Measurements from ENCODE around the gene LRRC56. TPM values are rescaled to one million over a fixed set of nuclear protein-coding genes. Genes with fewer than 3 reads are reported as not detected.
A peak's percentile ranks its signal among the peaks of the same experiment; 100 is the strongest.

LRRC56 gene
- total and polyA plus RNA-seq, 4 experiments from 2014 or later = 0.24 to 4.6 (median 3.0) TPM

DNA sequence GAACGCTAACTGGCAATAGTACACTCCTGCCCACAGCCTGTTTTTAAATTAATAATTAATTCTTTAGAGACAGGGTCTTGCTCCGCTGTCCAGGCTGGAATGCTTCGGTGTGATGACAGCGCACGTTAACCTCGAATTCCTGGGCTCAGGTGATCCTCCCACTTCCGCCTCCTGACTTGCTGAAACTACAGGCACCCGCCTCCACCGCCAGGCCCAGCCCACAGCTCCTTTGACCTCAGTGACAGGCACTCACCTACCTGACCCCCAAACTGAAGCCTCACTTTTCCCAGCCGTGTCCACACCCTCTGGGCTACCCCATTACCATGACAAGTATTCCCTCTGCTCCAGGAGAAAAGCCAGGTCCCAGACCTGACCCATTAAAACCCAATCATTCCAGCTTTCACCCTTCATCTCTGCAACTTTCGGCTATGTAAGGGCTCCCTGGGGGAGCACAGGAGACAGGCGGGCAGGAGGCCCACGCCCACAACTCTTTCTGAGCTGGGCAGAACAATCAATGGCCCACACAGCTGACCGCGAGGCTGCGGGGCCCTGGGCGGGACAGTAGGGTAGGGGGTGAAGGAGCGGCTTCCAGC lies 22.5 kb downstream of the LRRC56 start:
- peaks cover 24% of the 10 kb centered on the region for H3K4me1 ChIP-seq (ENCODE audit: insufficient read depth, low read length)
- Mint-ChIP-seq H3K9me3 (no peaks in the 10 kb centered on the region), H3K4me1 (peaks cover 8 to 17% (median 13%) of the 10 kb centered on the region in 4 donors), H3K4me3 (peak overlapping the region; percentile 66 to 81 (median 73)), H3K27me3 (no peaks in the 10 kb centered on the region), H3K27ac (peak overlapping the region; percentile 77 to 93 (median 88)), H3K36me3 (peaks cover 0 to 6% of the 10 kb centered on the region in 2 donors)
- ChIA-PET CTCF (ENCODE audit: partially characterized antibody) (interaction anchor here (0.8 to 1.5 kb wide), 5 partner anchors 10 to 166 kb away, joined by 3 read pairs; partner anchors contain the start of genes DEAF1 and TMEM80), POLR2A (ENCODE audit: partially characterized antibody) (interaction anchor here (0.9 to 2.1 kb wide), 12 partner anchors 9 to 353 kb away, joined by 3 to 28 read pairs (median 6); partner anchors contain the start of genes BET1L, DEAF1, IRF7 and LRRC56)
- H3K27me3 ChIP-seq (ENCODE audit: insufficient read depth, low read length) = no peaks in the 10 kb centered on the region
- intact Hi-C loops (cut with micrococcal nuclease) = loop anchor here (1.0 to 5.0 kb wide), 5 partner anchors 8 to 237 kb away; partner anchors contain the start of genes LRRC56 and SLC25A22
- no peaks in the 10 kb centered on the region for H3K9me3 ChIP-seq (ENCODE audit: control insufficient read depth in 1 of 2, low read length in 2 of 2)
- no peaks in the 10 kb centered on the region for H3K36me3 ChIP-seq (ENCODE audit: insufficient read depth, low read length)
- peak overlapping the region; percentile 57 for H3K27ac ChIP-seq (ENCODE audit: low read depth, low read length)
- H3K4me3 ChIP-seq (ENCODE audit: low read length in 2 of 2) = peak overlapping the region in 1 of 2 donors; percentile 37
- DNase-seq = peak in 2 of 5 donors; percentile 25 to 39

DNA sequence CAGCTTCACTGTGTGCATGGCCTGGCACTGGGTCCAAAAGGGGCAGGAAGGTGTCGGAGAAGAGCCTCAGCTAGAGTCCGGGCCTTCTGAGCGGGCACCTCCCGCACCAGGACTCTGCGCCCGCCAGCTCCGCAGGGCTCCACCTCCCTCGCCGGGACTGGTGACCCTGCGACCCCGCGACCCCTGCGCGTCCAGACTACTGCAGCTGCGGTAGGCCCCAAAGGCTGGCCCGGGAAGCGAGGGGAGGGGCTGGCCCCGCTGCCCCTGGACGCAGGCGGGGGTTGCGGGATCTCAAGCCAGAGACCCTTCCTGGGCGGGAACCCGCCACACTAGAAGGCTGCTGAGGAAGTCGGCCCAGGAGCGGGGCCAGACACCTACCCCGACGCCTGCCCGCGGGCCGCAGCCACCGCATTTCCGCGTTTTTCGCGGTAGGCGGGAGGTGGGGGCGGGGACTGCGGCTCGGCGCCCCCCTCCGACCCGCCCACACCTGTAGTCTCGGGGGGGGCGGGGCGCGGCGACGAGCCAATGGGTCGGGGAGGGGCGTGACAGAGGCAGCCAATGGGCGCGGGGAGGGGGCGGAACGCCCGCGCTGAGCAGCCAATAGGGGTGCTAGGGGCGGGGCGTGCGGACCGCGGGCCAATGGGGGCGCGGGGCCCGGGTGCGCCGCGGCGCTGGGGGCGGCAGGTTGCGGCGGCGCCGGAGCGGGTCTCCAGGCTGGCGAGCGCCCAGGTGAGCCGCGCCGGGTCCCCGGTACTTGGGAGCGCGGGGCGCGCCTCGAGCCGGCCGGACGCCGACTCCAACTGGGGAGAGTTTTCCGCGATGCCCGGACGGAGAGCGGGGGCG lies 23.2 kb downstream of the LRRC56 start, which contains the start of the genes LMNTD2 and RASSF7:
LMNTD2 (minus strand) TSS at position 434 of the 843 bp plus-strand sequence; CDS start at position 412, 22 bp downstream.
RASSF7 (plus strand) TSS at position 666 of the 843 bp plus-strand sequence. CDS start 799 bp downstream, outside the sequence.
- H3K27ac Mint-ChIP-seq = peak within 1 kb of the TSS; percentile 80 to 93 (median 89)

DNA sequence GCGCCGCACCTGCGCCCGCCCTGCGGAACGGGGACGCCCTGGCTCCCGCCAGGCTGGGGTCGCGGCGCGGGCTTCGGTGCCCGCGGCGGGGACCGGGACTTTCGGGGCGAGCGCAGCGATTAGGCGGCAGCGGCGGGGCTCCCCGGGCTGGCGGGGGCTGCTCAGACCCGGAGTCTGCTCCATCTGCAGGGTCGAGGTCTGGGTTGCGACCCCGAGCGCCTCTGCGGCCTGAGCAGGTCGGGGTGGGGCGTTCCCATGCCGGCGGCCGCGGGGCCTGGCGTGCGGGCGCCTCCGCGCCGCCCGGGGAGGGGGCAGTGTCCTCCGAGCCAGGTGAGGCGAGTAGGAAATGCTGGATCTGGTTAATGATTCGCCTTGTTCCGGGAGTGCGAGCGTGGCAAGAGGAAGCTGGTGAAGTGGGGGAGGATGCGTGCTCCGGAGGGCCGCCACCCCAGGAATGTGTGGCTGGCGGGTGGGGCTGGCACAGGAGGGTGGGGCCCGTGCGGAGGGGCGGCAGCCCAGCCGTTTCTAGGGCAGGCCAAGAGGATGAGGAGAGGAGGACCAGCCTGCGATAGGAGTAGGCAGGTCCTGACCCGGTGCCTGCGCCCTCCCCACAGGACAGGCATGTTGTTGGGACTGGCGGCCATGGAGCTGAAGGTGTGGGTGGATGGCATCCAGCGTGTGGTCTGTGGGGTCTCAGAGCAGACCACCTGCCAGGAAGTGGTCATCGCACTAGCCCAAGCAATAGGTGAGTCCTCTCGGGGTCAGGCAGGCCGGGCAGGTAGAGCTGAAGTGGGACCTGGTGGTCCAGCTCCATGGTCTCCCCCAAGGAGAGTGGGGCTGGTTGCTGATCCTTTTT lies 24.0 kb downstream of the LRRC56 start:
- Mint-ChIP-seq H3K4me1 (peaks cover 8 to 17% (median 13%) of the 10 kb centered on the region in 4 donors), H3K9me3 (no peaks in the 10 kb centered on the region), H3K4me3 (peak overlapping the region; percentile 84 to 94 (median 89)), H3K36me3 (peaks cover 0 to 6% of the 10 kb centered on the region in 2 donors), H3K27ac (peak overlapping the region in 5 of 7 donors; percentile 57 to 91 (median 77)), H3K27me3 (no peaks in the 10 kb centered on the region)
- Histone ChIP-seq H3K4me3 (ENCODE audit: low read length in 2 of 2) (peak overlapping the region; percentile 69 to 75), H3K36me3 (ENCODE audit: insufficient read depth, low read length) (no peaks in the 10 kb centered on the region), H3K27me3 (ENCODE audit: insufficient read depth, low read length) (no peaks in the 10 kb centered on the region), H3K4me1 (ENCODE audit: insufficient read depth, low read length) (peaks cover 21% of the 10 kb centered on the region), H3K27ac (ENCODE audit: low read depth, low read length) (peak overlapping the region; percentile 62), H3K9me3 (ENCODE audit: control insufficient read depth in 1 of 2, low read length in 2 of 2) (no peaks in the 10 kb centered on the region)
- ChIA-PET CTCF (ENCODE audit: partially characterized antibody) (no interaction called here), POLR2A (ENCODE audit: partially characterized antibody) (interaction anchor here (1.0 to 7.1 kb wide), 8 partner anchors 8 to 55 kb away, joined by 3 to 56 read pairs (median 4); partner anchors contain the start of genes PHRF1 and RNH1)
- peak in 2 of 5 donors; percentile 33 to 59 for DNase-seq
- intact Hi-C loops (cut with micrococcal nuclease) = loop anchor here (2.0 kb wide), 2 partner anchors 25 to 51 kb away; partner anchors contain the start of gene LRRC56

More for the DNA sequence above, 23.2 kb downstream of the LRRC56 start, which contains the start of the genes LMNTD2 and RASSF7:
- no peaks in the 10 kb centered on the region for H3K27me3 ChIP-seq (ENCODE audit: insufficient read depth, low read length)
- H3K36me3 ChIP-seq (ENCODE audit: insufficient read depth, low read length) = no peaks in the 10 kb centered on the region
- peak within 1 kb of the TSS; percentile 62 for H3K27ac ChIP-seq (ENCODE audit: low read depth, low read length)
- H3K36me3 Mint-ChIP-seq = peaks cover 0 to 6% of the 10 kb centered on the region in 2 donors
- CTCF ChIA-PET (ENCODE audit: partially characterized antibody) = interaction anchor here (0.8 to 1.5 kb wide), 5 partner anchors 9 to 166 kb away, joined by 3 read pairs; partner anchors contain the start of genes DEAF1 and TMEM80
- POLR2A ChIA-PET (ENCODE audit: partially characterized antibody) = interaction anchor here (0.9 to 7.1 kb wide), 14 partner anchors 8 to 354 kb away, joined by 3 to 56 read pairs (median 6); partner anchors contain the start of genes BET1L, IRF7, LRRC56 and PHRF1
- peaks cover 22% of the 10 kb centered on the region for H3K4me1 ChIP-seq (ENCODE audit: insufficient read depth, low read length)
- peak within 1 kb of the TSS; percentile 84 to 94 (median 89) for H3K4me3 Mint-ChIP-seq
- intact Hi-C loops (cut with micrococcal nuclease) = loop anchor here (1.0 to 2.0 kb wide), 4 partner anchors 8 to 52 kb away; partner anchors contain the start of gene LRRC56
- no peaks in the 10 kb centered on the region for H3K27me3 Mint-ChIP-seq
- peak within 1 kb of the TSS; percentile 69 to 75 for H3K4me3 ChIP-seq (ENCODE audit: low read length in 2 of 2)
- no peaks in the 10 kb centered on the region for H3K9me3 ChIP-seq (ENCODE audit: control insufficient read depth in 1 of 2, low read length in 2 of 2)
- peaks cover 8 to 17% (median 13%) of the 10 kb centered on the region in 4 donors for H3K4me1 Mint-ChIP-seq
- no peaks in the 10 kb centered on the region for H3K9me3 Mint-ChIP-seq
- peak; percentile 92 to 95 (median 92) for DNase-seq

DNA sequence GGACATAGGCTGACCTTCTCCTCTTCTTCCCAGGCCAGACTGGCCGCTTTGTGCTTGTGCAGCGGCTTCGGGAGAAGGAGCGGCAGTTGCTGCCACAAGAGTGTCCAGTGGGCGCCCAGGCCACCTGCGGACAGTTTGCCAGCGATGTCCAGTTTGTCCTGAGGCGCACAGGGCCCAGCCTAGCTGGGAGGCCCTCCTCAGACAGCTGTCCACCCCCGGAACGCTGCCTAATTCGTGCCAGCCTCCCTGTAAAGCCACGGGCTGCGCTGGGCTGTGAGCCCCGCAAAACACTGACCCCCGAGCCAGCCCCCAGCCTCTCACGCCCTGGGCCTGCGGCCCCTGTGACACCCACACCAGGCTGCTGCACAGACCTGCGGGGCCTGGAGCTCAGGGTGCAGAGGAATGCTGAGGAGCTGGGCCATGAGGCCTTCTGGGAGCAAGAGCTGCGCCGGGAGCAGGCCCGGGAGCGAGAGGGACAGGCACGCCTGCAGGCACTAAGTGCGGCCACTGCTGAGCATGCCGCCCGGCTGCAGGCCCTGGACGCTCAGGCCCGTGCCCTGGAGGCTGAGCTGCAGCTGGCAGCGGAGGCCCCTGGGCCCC lies 24.8 kb downstream of the LRRC56 start:
- peak in 1 of 5 donors; percentile 29 for DNase-seq
- Histone ChIP-seq H3K4me1 (ENCODE audit: insufficient read depth, low read length) (peaks cover 21% of the 10 kb centered on the region), H3K27ac (ENCODE audit: low read depth, low read length) (peak overlapping the region; percentile 62), H3K27me3 (ENCODE audit: insufficient read depth, low read length) (no peaks in the 10 kb centered on the region), H3K4me3 (ENCODE audit: low read length in 2 of 2) (peak overlapping the region in 1 of 2 donors; percentile 75), H3K36me3 (ENCODE audit: insufficient read depth, low read length) (no peaks in the 10 kb centered on the region), H3K9me3 (ENCODE audit: control insufficient read depth in 1 of 2, low read length in 2 of 2) (no peaks in the 10 kb centered on the region)
- H3K4me3 Mint-ChIP-seq = peak overlapping the region; percentile 84 to 94 (median 89)
- H3K27ac Mint-ChIP-seq = no peak overlapping the region
- ChIA-PET CTCF (ENCODE audit: partially characterized antibody) (no interaction called here), POLR2A (ENCODE audit: partially characterized antibody) (interaction anchor here (1.0 to 7.1 kb wide), 8 partner anchors 7 to 56 kb away, joined by 3 to 56 read pairs (median 4); partner anchors contain the start of genes PHRF1 and RNH1)
- H3K36me3 Mint-ChIP-seq = peaks cover 0 to 6% of the 10 kb centered on the region in 2 donors
- no peaks in the 10 kb centered on the region for H3K9me3 Mint-ChIP-seq
- no peaks in the 10 kb centered on the region for H3K27me3 Mint-ChIP-seq
- peaks cover 8 to 16% (median 13%) of the 10 kb centered on the region in 4 donors for H3K4me1 Mint-ChIP-seq
- intact Hi-C loops (cut with micrococcal nuclease) = no loop called here

DNA sequence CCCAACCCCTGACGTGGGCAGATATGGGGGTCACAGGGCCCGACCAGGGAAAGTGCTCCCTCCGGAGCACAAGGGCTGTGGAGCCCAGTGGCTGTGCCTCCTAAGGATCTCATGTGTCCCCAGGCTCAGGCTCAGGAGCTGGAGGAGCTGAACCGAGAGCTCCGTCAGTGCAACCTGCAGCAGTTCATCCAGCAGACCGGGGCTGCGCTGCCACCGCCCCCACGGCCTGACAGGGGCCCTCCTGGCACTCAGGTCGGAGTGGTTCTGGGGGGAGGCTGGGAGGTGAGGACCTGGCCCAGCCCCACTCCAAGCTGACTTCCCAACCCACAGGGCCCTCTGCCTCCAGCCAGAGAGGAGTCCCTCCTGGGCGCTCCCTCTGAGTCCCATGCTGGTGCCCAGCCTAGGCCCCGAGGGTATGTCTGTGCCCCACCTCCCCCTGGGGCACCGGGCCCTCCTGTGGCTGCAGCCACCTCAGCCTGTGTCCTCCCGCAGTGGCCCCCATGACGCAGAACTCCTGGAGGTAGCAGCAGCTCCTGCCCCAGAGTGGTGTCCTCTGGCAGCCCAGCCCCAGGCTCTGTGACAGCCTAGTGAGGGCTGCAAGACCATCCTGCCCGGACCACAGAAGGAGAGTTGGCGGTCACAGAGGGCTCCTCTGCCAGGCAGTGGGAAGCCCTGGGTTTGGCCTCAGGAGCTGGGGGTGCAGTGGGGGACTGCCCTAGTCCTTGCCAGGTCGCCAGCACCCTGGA lies 25.9 kb downstream of the LRRC56 start:
- DNase-seq = peak in 1 of 5 donors; percentile 32
- Histone ChIP-seq H3K27me3 (ENCODE audit: insufficient read depth, low read length) (no peaks in the 10 kb centered on the region), H3K9me3 (ENCODE audit: control insufficient read depth in 1 of 2, low read length in 2 of 2) (no peaks in the 10 kb centered on the region), H3K4me1 (ENCODE audit: insufficient read depth, low read length) (peaks cover 21% of the 10 kb centered on the region), H3K27ac (ENCODE audit: low read depth, low read length) (no peak overlapping the region), H3K36me3 (ENCODE audit: insufficient read depth, low read length) (no peaks in the 10 kb centered on the region), H3K4me3 (ENCODE audit: low read length in 2 of 2) (no peak overlapping the region)
- intact Hi-C loops (cut with micrococcal nuclease) = no loop called here
- no peaks in the 10 kb centered on the region for H3K27me3 Mint-ChIP-seq
- POLR2A ChIA-PET (ENCODE audit: partially characterized antibody) = interaction anchor here (7.1 to 7.5 kb wide), 2 partner anchors 8 to 12 kb away, joined by 56 to 62 read pairs; partner anchors contain the start of gene PHRF1
- peaks cover 8 to 21% (median 14%) of the 10 kb centered on the region in 4 donors for H3K4me1 Mint-ChIP-seq
- H3K4me3 Mint-ChIP-seq = peak overlapping the region in 2 of 8 donors; percentile 21 to 43
- H3K36me3 Mint-ChIP-seq = peaks cover 0 to 6% of the 10 kb centered on the region in 2 donors
- CTCF ChIA-PET (ENCODE audit: partially characterized antibody) = interaction anchor here (2.4 kb wide), 1 partner anchor 8 kb away, joined by 10 read pairs; no protein-coding TSS in a partner anchor
- H3K27ac Mint-ChIP-seq = peak overlapping the region in 2 of 7 donors; percentile 52 to 67
- H3K9me3 Mint-ChIP-seq = no peaks in the 10 kb centered on the region

All from CD4-positive, alpha-beta memory T cell (primary cell).